Heart left ventricle (tissue), 13 donors: Measurements from ENCODE around the gene GYG2.

Experiments
- POLR2A ChIP-seq, 2 donors: fragments of 450-650 bp; IDR thresholded peaks; one replicate each; pipeline ENCODE4 v1.6.1; 2017; ENCODE audit warnings: antibody characterized with exemption in 2 of 2, mild to moderate bottlenecking in 2 of 2, moderate library complexity in 2 of 2
- TF ChIP-seq, protein P1 (sequence below), 12 donors: fragments of 200-600 bp; sonication (generic) in 4 of 12; IDR thresholded peaks; one replicate each; pipeline versions ENCODE4 v1.5.0 to v1.8.0; 2018 to 2022; ENCODE audit warnings: antibody characterized with exemption in 12 of 12, mild to moderate bottlenecking in 5 of 12
- donor health status: ischemic (EF 13 %, LVEDD 7.1; RV severe dilation, severe dysfunction).
- donor health status: DM: no; HTN: yes; CAD: no.
- donor health status: DM: no; HTN: no; CAD: no.
- donor health status: ischemic (EF 25% LVEDD 6.9; RV normal size, moderate dysfunction).
- donor health status: ischemic (EF 25% LVEDD 5.7; RV mildly dilated, moderate dysfunction).
- donor health status: ischemic (EF 35%, LVEDD 5.7; RV mildly dilated, moderate dysfunction).
- donor health status: nonischemic (EF 11% LVEDD 7.7; RV severe dilation, severe dysfunction).
- donor health status: DM: yes; HTN: yes; CAD: no.
- donor health status: PGD.
- donor health status: ischemic (EF 29% LVEDD 5.4; RV normal size, mild dysfunction).
- donor health status: nonischemic (EF 23%, LVEDD 6.1; RV moderate dilation, normal function).

DNA sequence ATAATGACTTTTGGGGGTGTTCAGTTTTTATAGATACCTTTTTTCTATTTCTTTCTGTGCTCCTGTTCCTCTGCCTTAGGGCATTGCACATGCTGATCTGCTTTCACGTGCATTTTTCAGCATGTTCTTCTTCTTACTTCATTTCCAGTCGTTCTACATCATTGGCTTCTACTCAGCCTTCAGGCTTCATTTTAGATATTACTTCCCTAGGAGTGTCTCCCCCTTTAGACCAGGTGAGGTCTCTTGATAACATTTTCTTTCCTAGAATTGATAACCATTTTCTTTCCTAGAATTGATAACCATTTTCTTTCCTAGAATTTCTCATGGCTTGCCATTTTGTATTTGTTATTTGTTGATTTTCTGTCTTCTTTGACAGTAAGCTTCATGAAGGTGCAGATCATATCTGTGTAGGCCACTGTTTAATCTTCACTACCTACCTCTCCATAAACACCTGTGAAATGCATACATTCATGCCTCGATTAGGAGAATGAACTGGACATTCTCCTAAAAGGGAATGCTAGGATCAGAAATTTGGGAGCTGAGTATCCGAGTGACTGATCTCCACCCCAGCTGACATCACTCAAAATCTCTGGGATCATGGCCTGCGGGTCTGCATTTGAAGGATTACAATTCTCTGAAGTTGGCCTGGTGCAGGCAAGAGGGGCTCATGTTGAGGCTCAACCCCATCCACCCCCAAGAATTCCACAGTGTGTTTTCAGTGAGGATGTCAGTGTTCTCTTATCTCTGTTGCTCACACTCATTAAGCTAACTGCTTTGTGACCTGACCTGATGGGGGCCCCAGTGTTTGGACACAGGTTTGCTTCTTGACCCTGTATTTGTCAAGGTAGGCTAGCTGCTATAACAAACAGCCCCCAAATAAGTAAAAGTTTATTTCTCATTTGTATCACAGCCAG lies 45.7 kb downstream of the GYG2 start:
- TF ChIP-seq POLR2A (IDR thresholded peaks at IDR 0.05): no peak
- TF ChIP-seq, protein P1, sequence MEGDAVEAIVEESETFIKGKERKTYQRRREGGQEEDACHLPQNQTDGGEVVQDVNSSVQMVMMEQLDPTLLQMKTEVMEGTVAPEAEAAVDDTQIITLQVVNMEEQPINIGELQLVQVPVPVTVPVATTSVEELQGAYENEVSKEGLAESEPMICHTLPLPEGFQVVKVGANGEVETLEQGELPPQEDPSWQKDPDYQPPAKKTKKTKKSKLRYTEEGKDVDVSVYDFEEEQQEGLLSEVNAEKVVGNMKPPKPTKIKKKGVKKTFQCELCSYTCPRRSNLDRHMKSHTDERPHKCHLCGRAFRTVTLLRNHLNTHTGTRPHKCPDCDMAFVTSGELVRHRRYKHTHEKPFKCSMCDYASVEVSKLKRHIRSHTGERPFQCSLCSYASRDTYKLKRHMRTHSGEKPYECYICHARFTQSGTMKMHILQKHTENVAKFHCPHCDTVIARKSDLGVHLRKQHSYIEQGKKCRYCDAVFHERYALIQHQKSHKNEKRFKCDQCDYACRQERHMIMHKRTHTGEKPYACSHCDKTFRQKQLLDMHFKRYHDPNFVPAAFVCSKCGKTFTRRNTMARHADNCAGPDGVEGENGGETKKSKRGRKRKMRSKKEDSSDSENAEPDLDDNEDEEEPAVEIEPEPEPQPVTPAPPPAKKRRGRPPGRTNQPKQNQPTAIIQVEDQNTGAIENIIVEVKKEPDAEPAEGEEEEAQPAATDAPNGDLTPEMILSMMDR (IDR thresholded peaks at IDR 0.05): no peak
